ENCODE results near the gene BICC1. TPM values are rescaled to one million over a fixed set of nuclear protein-coding genes. Genes with fewer than 3 reads are reported as not detected.

Gene BICC1
- 10 to 100 TPM; 83.0 to 90.1 (median 89.3) TPM for polyA plus RNA-seq (ENCODE audit: insufficient read length in 3 of 3)

GRCh38 chr10:58512491-58513187 lies at the start of gene BICC1:
Gene BICC1, plus strand, starts transcription at chr10:58512872. Its CDS starts 272 bp downstream, at chr10:58513144.
- peak; percentile 54 to 63 (median 59) for DNase-seq (ENCODE audit: low read depth in 3 of 3, low spot score in 2 of 3)

GRCh38 chr10:58464956-58465355 lies 47.7 kb upstream of the BICC1 start:
- DNase-seq (ENCODE audit: low read depth in 3 of 3, low spot score in 2 of 3): no peak

DNA sequence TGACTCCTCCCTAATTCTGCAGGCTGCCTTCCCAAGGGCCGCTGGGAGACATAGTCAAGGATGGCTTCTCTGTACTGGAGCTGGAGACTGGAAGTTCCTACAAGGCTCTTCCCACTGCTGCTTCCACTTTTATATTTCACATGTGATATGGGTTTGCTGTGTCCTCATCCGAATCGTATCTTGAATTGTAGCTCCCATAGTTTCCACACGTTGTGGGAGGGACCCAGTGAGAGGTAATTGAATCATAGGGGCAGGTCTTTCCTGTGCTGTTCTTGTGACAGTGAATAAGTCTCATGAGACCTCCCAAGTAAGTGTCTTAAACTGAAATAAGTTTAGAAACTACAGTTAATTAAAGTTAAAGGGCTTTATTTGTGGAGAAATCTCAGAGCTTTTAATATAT lies 47.0 kb upstream of the BICC1 start:
- no peak for DNase-seq (ENCODE audit: low read depth in 3 of 3, low spot score in 2 of 3)

- DNase-seq (ENCODE audit: low read depth in 3 of 3, low spot score in 2 of 3): no peak
These were observed 44.6 kb upstream of the BICC1 start for GRCh38 chr10:58467931-58468635.

DNA sequence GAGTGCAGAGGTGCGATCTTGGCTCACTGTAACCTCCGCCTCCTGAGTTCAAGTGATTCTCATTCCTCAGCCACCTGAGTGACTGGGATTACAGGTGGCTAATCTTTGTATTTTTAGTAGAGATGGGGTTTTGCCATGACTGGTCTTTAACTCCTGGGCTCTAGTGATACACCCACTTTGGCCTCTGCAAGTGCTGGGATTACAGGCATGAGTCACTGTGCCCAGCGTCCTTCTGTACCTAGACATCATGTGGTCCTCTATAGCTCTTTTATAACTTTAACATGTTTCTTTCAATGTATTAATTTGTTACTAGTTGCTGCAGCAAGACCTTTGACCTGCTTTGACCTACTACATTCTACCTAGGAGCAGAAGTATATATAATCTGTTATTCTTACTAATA lies 38.7 kb upstream of the BICC1 start:
- no peak for DNase-seq (ENCODE audit: low read depth in 3 of 3, low spot score in 2 of 3)

DNA sequence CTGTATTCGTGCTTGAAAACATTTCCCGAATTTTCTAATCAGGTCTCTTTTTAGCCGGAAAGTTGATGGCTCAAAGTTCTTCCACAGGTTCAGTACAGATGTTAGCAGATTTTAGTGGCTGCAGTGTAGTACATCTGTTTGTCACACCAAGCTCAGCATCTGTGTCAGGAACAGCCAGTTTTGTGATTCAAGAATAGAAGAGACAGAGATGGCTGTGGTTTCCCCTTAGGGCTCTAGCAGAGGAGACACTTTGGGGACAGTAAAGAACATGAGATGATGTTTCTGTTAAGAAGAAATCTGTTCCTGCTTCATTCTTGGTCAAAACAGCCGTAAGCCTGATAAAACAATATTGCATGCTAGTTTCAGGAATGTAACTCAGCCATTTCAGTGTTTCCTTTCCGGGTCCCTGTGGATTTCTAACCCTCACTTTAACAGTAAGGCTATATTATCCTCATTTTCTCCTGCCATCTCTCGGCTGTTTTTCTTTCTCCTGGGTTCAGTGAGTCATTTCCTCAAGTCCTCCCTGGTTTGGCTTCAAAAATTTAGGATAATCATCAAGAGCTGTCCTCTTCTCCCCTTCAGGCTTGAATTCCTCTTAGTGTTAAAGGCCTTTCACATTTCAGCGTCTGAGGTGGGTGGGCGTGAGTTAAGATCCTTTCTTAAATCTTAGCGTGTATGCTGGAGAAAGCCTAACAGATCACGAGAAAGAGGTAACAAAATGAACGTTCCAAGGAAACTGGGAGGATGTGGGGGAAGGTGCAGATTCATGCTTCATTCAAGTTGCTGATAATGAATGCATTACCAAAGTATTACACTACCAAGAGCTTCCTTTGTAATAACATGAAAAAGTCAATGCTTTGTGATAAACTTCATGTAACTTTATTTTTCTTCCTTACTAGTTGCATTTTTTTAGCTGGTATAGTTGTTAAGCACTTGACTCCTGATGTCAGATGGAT lies 37.1 kb upstream of the BICC1 start:
- DNase-seq (ENCODE audit: low read depth in 3 of 3, low spot score in 2 of 3): no peak

DNA sequence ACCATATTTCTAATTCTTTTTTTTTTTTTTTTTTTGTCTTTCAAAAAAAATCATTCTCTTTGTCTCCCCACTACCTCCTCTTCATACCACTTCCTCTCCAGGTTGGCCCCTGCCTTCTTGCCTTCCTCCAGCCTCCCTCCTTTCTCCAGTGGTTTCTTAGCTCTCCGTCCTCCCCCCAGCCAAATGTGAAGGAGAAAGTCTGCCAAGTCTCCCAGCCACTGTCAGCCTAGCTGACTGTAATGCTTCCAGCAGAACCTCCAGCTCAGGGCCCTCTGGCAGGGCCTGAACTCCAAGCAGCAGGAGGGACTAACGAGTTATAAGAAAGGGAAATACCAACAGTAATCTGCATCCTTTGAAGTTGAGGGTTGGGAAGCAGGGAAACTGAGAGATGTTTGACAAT lies 35.5 kb upstream of the BICC1 start:
- no peak for DNase-seq (ENCODE audit: low read depth in 3 of 3, low spot score in 2 of 3)

- no peak for DNase-seq (ENCODE audit: low read depth in 3 of 3, low spot score in 2 of 3)
These were observed 34.8 kb upstream of the BICC1 start for GRCh38 chr10:58477902-58478301.

- no peak for DNase-seq (ENCODE audit: low read depth in 3 of 3, low spot score in 2 of 3)
These were observed 33.6 kb upstream of the BICC1 start for GRCh38 chr10:58479045-58479444.

DNA sequence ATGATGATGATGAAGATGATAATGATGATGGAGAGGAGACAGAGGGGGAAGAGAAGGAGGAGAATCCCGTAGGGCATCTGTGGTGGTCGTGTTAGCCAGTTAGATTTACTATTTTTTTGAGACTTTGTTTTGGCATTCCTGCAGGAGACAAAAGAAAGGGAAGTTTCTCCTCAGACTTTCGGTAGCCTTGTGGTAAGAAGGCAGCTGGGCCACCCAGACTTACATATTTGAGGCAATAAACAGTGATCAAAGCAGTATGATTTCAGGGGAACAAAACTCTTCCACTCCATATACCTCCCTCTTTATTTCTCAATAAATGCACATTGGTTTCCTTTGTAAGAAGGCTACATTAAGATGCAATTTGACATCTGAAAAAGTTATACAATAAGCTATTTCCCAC lies 32.4 kb upstream of the BICC1 start:
- DNase-seq (ENCODE audit: low read depth in 3 of 3, low spot score in 2 of 3): no peak

GRCh38 chr10:58481569-58482109 lies 31.0 kb upstream of the BICC1 start:
- no peak for DNase-seq (ENCODE audit: low read depth in 3 of 3, low spot score in 2 of 3)

DNA sequence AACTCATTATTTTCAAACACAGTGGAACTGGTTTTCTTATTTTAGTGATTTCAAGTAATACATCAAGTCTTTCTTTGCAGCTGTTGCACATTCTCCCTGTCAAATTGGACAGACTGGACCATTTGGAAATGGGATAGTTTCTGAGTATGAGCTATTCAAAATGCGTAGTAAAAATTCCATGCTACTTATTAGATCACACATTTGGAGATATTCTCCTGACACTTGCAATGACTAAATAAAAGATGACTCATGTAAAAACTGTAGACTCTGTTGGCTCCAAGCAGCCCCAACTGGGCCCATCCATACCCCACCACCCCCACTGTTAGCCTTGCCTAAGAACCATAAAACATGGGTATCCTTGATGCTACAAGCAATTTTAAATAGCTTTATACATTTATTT lies 25.9 kb upstream of the BICC1 start:
- no peak for DNase-seq (ENCODE audit: low read depth in 3 of 3, low spot score in 2 of 3)

DNA sequence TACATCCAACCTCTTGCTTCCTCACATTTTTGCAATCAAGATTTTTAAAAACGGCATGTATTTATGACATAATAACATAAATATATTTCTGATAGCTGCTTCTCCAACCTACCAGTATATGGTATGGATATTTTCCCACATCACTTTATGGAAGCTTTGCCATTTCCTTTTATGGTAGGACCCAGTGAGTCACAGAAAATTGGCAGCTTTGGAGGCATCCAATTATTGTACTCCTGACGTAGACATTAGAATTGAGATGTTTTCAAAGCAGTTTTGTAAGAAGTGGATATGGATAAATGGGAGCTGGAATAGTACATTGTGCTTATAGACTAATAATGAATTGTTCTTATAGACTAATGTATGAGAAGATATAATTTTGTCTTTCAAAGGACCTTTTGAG lies 23.8 kb upstream of the BICC1 start:
- DNase-seq (ENCODE audit: low read depth in 3 of 3, low spot score in 2 of 3): no peak

DNA sequence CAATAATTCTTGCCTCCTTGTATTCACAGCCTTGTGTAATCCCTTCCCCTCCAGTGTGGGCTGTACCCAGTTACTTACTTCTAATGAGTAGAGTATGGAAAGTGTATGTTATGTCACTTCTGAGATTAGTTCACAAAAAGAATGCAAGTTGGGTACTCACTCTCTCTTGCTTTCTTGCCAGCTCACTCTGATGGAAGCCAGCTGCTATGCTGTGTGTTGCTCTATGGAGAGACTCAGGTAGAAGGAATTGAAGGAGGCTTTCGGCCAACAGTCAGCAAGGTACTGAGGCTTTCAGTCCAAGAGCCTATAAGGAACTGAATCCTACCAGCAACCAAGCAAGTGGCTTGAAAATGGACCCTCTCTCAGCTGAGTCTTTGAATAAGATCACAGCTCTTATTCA lies 9.7 kb upstream of the BICC1 start:
- DNase-seq (ENCODE audit: low read depth in 3 of 3, low spot score in 2 of 3): no peak

DNA sequence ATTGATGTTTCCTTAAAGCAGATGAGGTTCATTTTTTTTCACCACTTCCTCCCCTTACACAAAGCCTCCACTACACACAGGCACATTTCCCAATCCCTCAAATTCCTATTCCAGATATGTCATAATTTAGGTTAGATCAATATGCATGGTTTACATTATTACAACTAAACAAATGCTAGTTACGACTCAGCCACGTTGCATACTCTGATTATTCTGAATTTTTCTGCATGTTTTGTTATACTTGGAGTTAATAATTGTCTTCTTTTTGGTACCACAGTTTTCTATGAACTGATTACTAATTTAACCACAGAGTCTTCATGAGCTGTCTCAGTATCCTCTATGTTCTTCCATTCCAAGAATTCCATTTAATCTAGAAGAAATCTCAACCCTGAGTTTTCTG lies 4.4 kb upstream of the BICC1 start:
- DNase-seq (ENCODE audit: low read depth in 3 of 3, low spot score in 2 of 3): no peak

- DNase-seq (ENCODE audit: low read depth in 3 of 3, low spot score in 2 of 3): peak in 1 of 3 donors; percentile 43
These were observed 744 bp upstream of the BICC1 start for GRCh38 chr10:58511765-58512490.

DNA sequence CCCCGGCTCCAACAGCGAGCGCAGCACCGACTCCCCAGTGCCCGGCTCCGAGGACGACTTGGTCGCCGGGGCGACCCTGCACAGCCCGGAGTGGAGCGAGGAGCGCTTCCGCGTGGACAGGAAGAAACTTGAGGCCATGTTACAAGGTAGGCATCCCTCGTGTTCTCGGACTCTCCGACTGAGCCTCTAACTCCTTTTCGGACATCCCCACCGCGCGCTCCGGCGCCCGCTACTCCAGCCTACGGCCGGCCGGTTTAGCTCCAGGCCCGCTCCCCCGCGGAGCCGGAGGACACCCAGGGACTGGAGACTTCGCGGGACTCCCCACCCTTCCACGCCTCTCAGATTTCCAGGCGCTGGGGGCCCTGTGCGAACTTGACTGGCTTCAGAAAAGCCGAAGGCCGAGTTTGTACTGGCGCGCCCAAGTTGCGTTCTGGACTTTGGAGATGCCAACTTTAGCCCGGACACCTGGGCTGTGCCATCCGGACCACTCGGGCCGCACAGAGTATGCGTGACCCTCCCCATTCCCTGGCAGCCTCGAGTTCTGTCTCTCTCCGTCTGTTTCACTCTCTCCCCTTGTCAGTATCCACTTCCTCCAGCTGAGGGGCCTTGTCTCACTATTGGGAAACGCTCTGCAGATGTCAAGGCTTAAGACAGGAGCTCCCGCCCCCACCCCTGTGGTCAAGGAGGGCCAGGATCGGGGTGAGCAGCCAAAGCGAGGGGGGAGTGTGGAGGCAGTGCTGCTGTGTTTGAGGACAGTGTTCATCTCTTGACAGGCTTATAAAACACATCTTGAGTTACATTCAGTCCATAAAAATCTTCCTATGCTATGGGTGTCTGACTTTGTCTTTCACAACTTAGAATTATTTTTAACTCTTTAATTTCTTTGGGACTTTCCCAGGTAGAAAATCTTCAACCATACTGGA lies 777 bp downstream of the BICC1 start:
- peak in 2 of 3 donors; percentile 41 to 47 for DNase-seq (ENCODE audit: low read depth in 3 of 3, low spot score in 2 of 3)

DNA sequence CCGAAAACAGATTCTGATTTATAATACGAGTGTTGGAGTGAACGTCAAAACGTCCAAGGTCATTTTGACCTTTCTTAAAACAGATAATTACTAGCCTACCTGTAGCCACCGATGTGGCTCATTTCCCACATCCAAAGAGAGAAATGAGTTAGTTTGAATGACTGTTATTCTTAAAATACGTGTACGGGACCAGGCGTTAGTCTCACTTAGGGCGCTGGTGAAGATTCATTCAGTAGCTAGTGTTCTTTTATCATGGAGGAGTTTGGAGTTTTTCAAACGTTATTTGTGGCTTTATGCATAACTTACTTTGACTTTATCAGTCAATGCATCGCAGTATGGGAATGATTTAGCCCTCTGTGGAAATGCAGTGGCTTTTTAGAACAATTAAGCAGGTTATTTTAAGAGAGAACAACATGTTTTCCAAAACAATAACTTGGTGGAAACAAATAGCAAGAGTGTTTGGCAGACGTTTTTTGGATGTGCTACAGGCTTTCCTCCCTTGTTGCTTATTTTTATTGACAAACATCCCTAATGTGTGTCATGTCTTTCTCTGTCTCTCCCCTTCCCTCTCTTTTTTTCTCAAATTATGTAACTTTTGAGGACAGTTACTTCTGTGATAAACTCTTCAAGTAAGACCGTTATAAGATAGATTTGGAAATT lies 1.6 kb downstream of the BICC1 start:
- no peak for DNase-seq (ENCODE audit: low read depth in 3 of 3, low spot score in 2 of 3)

All from right renal cortex interstitium (tissue), 3 donors.